DOHH2 (cell line): Measurements from ENCODE around the gene GRIP2.

Experiments
- H3F3A ChIP-seq: fragments of 200-600 bp; sonication (generic), shearing (Covaris generic); 2 replicates; pipeline ENCODE4 v1.6.0; 2016; ENCODE audit warnings: antibody characterized with exemption, mild to moderate bottlenecking; ENCODE audit not compliant: control insufficient read depth, insufficient read depth
- H3K27ac ChIP-seq: fragments of 200-600 bp; sonication (generic); 2 replicates; pipeline ENCODE4 v1.5.1; 2014; ENCODE audit warnings: low read depth, mild to moderate bottlenecking, low read length, moderate library complexity
- H3K27me3 ChIP-seq: fragments of 200-600 bp; sonication (generic); 2 replicates; pipeline ENCODE4 v1.6.1; 2014; ENCODE audit warnings: mild to moderate bottlenecking, low read length, mixed read lengths; ENCODE audit not compliant: control insufficient read depth
- H3K36me3 ChIP-seq: fragments of 200-600 bp; sonication (generic); 2 replicates; pipeline ENCODE4 v1.6.1; 2014; ENCODE audit warnings: mild to moderate bottlenecking, low read length, moderate library complexity, mixed read lengths; ENCODE audit not compliant: control insufficient read depth
- H3K4me1 ChIP-seq: fragments of 200-600 bp; sonication (generic); 2 replicates; pipeline ENCODE4 v1.6.1; 2014; ENCODE audit warnings: mild to moderate bottlenecking, low read length, mixed read lengths; ENCODE audit not compliant: control insufficient read depth
- H3K4me2 ChIP-seq: fragments of 200-600 bp; sonication (generic); 2 replicates; pipeline ENCODE4 v1.6.0; 2014; ENCODE audit warnings: mild to moderate bottlenecking, low read length, moderate library complexity
- H3K4me3 ChIP-seq: fragments of 200-600 bp; sonication (generic); 2 replicates; pipeline ENCODE4 v1.5.1; 2014; ENCODE audit warnings: mild to moderate bottlenecking, low read length, mixed read lengths
- H3K79me2 ChIP-seq: fragments of 200-600 bp; sonication (generic); 2 replicates; pipeline ENCODE4 v1.6.1; 2014; ENCODE audit warnings: mild to moderate bottlenecking, low read length, mixed read lengths; ENCODE audit not compliant: control insufficient read depth
- H3K9me2 ChIP-seq: fragments of 200-600 bp; sonication (generic); replicated peaks from 2 replicates; pipeline ENCODE4 v1.6.1; 2014; ENCODE audit warnings: mild to moderate bottlenecking, low read length, mixed read lengths; ENCODE audit not compliant: control insufficient read depth
- H3K9me3 ChIP-seq: fragments of 200-600 bp; sonication (generic); 2 replicates; pipeline ENCODE4 v1.6.1; 2014; ENCODE audit warnings: antibody characterized with exemption, low read length, mixed read lengths; ENCODE audit not compliant: control insufficient read depth, insufficient read depth
- H4K20me1 ChIP-seq: fragments of 200-600 bp; sonication (generic); 2 replicates; pipeline ENCODE4 v1.6.0; 2014; ENCODE audit warnings: low read depth, mild to moderate bottlenecking, antibody characterized with exemption, low read length, moderate library complexity; ENCODE audit not compliant: control insufficient read depth, insufficient read depth
- EZH2phosphoT487 ChIP-seq: fragments of 200-600 bp; sonication (generic); IDR thresholded peaks from 2 replicates; pipeline ENCODE4 v1.6.1; 2017; ENCODE audit warnings: borderline replicate concordance, mild to moderate bottlenecking, antibody characterized with exemption, low read length, moderate library complexity, mixed read lengths
- TF ChIP-seq, protein P1 (sequence below): fragments of 200-600 bp; sonication (generic); IDR thresholded peaks from one replicate; pipeline ENCODE4 v1.5.1; 2014; ENCODE audit warnings: antibody characterized with exemption, mild to moderate bottlenecking, low read depth, low read length; ENCODE audit not compliant: poor library complexity, severe bottlenecking

Gene GRIP2

DNA sequence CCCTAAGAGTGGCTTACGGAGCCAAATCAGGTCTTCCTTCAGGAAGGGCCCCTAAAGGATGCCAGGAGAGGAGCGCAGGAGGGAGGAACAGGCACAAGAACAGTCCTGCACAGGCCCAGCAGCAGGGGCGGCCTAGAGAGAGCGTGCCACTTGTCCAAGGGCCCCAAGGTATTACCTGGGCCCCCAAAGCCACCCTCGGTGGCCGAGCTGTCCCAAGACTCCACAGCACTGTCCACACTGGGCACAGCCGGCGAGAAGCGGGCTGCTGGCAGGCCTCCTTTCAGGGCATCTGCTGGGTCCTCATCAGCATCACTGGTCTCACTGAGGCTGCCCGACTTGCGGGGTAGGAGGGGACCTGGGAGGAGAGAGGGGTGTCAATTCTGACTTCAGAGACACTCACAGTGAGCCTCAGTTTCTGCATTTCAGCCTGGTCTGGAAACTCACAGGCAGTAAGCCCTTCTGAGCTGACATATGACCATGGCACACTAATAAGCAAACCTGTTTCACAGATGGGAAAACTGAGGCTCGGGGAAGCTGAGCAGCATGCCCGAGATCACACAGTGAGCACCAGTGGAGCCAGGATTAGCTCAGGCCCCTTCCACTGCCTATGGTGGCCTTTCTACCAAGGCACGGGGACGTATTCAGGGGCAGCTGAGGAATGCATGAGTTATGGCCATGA lies 33.4 kb downstream of the GRIP2 start:
- no peaks in the 10 kb centered on the region for H3K4me1 ChIP-seq
- no peak overlapping the region for H3K27ac ChIP-seq
- no peaks in the 10 kb centered on the region for H3F3A ChIP-seq
- no peaks in the 10 kb centered on the region for H3K79me2 ChIP-seq
- TF ChIP-seq, protein P1, sequence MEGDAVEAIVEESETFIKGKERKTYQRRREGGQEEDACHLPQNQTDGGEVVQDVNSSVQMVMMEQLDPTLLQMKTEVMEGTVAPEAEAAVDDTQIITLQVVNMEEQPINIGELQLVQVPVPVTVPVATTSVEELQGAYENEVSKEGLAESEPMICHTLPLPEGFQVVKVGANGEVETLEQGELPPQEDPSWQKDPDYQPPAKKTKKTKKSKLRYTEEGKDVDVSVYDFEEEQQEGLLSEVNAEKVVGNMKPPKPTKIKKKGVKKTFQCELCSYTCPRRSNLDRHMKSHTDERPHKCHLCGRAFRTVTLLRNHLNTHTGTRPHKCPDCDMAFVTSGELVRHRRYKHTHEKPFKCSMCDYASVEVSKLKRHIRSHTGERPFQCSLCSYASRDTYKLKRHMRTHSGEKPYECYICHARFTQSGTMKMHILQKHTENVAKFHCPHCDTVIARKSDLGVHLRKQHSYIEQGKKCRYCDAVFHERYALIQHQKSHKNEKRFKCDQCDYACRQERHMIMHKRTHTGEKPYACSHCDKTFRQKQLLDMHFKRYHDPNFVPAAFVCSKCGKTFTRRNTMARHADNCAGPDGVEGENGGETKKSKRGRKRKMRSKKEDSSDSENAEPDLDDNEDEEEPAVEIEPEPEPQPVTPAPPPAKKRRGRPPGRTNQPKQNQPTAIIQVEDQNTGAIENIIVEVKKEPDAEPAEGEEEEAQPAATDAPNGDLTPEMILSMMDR, result no peak
- no peak for TF ChIP-seq EZH2phosphoT487
- no peak overlapping the region for H3K4me2 ChIP-seq
- no peaks in the 10 kb centered on the region; the same call in 1 of the 2 replicates for H3K27me3 ChIP-seq
- no peaks in the 10 kb centered on the region for H3K9me2 ChIP-seq
- no peaks in the 10 kb centered on the region for H3K36me3 ChIP-seq
- H3K9me3 ChIP-seq, result no peaks in the 10 kb centered on the region
- no peaks in the 10 kb centered on the region for H4K20me1 ChIP-seq
- H3K4me3 ChIP-seq, result no peak overlapping the region

DNA sequence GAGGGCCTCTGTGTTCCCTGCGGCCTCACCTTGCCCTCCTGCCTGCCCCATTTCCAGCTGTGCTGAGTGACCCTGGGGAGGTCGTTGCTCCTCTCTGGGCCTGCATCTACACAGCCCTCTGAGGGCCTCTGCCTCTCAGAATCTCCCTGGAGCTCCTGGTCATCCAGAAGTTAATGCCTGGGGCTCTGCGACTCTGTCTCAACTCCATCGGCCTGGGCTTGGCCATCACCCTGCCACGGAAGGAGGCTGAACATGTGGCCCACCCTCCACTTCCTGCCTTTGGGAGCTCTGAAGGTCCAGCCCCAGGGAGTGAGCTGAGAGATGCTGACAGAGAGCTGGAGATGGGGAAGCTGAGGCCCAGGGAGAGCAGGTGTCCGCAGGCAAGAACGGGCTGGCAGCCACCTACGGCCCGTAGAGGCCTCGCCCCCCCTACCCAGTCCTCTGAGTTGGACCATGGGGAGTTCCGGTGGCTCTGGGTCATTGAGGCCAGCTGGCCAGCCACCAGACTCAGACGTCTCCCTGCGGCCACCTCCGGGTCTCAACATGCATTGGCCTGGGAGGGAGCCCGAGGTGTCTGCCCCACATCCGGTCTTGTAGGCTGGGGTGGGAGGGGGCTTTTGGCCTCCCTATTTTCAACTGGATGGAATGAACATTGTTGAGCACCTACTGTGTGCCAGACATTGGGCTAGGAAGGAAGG lies 34.2 kb downstream of the GRIP2 start:
- Histone ChIP-seq H3F3A (no peaks in the 10 kb centered on the region), H3K27me3 (no peaks in the 10 kb centered on the region; the same call in 1 of the 2 replicates), H4K20me1 (no peaks in the 10 kb centered on the region), H3K36me3 (no peaks in the 10 kb centered on the region), H3K4me2 (no peak overlapping the region), H3K4me1 (no peaks in the 10 kb centered on the region), H3K9me3 (no peaks in the 10 kb centered on the region), H3K4me3 (no peak overlapping the region), H3K79me2 (no peaks in the 10 kb centered on the region), H3K27ac (no peak overlapping the region), H3K9me2 (no peaks in the 10 kb centered on the region)
- TF ChIP-seq EZH2phosphoT487, result no peak

DNA sequence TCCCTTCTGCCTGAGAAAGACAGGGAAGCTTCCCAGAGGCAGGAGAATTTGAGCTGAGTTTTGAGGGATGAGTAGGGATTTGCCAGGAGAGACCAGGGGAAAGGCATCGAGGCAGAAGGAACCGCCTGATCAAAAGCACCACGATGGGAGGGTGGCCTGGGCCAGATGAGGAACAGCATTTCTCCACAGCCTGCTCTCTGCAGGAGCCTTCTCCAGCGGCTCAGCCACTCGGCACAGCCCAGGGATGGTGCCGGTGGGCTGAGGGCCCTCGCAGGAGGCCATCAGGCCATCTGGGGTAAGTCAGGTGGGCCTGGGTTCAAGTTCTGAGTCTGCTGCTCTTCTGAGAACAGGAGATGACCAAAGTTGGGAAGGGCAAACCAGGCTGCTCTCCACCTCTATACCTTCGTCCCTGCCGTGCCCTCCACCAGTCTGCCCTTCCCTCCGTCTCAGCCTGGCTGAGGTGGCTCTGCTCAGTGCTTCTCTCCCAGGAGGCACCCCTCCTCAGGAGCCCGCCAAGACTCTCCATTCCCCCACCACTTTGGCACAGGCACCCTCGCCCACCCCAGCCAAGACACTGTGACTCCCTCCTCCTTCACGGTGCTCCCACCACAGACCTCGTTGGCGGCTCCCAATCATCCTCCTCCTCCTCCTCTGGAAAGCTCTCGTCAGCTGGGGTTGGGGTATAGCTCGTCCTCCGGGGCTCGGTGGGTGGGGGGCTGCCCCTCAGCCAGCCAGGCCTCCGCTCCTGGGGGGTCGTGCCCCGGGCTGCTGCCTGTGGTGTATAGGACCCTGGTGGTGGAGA lies 34.9 kb downstream of the GRIP2 start:
- no peaks in the 10 kb centered on the region for H3F3A ChIP-seq

More for the DNA sequence above, 34.9 kb downstream of the GRIP2 start:
- Histone ChIP-seq H3K4me1 (no peaks in the 10 kb centered on the region), H3K4me3 (no peak overlapping the region), H3K4me2 (no peak overlapping the region), H3K27me3 (no peaks in the 10 kb centered on the region; the same call in 1 of the 2 replicates), H3K79me2 (no peaks in the 10 kb centered on the region), H3K36me3 (no peaks in the 10 kb centered on the region), H3K9me2 (no peaks in the 10 kb centered on the region), H3K9me3 (no peaks in the 10 kb centered on the region), H4K20me1 (no peaks in the 10 kb centered on the region), H3K27ac (no peak overlapping the region)
- no peak for TF ChIP-seq EZH2phosphoT487
- TF ChIP-seq, protein P1, result no peak
